ENCODE data around the gene MORN5. TPM values are rescaled to one million over a fixed set of nuclear protein-coding genes. Genes with fewer than 3 reads are reported as not detected.

The MORN5 gene
- total and polyA plus RNA-seq, 4 donors: not detected

GRCh38 chr9:122191584-122191983 lies 31.9 kb downstream of the MORN5 start (continued):
- TF ChIP-seq NR2F2 (IDR thresholded peaks at IDR 0.05): no peak
- no peak for TF ChIP-seq RXRA (IDR thresholded peaks at IDR 0.05)
- no peak for TF ChIP-seq ATF3 (IDR thresholded peaks at IDR 0.05)

GRCh38 chr9:122192261-122192875 lies 32.7 kb downstream of the MORN5 start:
- no peak overlapping the region for H3K4me3 ChIP-seq (ENCODE audit: low read depth in 1 of 3, low read length in 3 of 3)

More at GRCh38 chr9:122192261-122192875, 32.7 kb downstream of the MORN5 start:
- 85% methylated on average over 5 of the region's 5 CpGs for WGBS
- Histone ChIP-seq H3K36me3 (ENCODE audit: control insufficient read depth in 4 of 4, insufficient read depth in 3 of 4, low read depth in 1 of 4, low read length in 3 of 4) (no peaks in the 10 kb centered on the region), H3K9ac (ENCODE audit: low read depth in 1 of 2, low read length in 2 of 2) (no peak overlapping the region), H3K27ac (ENCODE audit: low read depth in 1 of 2, low read length in 2 of 2) (no peak overlapping the region), H3K27me3 (ENCODE audit: control insufficient read depth in 4 of 4, insufficient read depth in 4 of 4, low read length in 3 of 4) (no peaks in the 10 kb centered on the region), H3K4me1 (ENCODE audit: control insufficient read depth in 4 of 4, insufficient read depth in 4 of 4, low read length in 3 of 4) (no peaks in the 10 kb centered on the region), H3K9me3 (ENCODE audit: control insufficient read depth in 4 of 4, low read length in 3 of 4) (no peaks in the 10 kb centered on the region)
- no peak for DNase-seq (ENCODE audit: low spot score)
- TF ChIP-seq HNF4G (IDR thresholded peaks at IDR 0.05) (no peak), TAF1 (conservative IDR thresholded peaks at IDR 0.05) (no peak), SP1 (IDR thresholded peaks at IDR 0.05) (no peak), FOXA1 (IDR thresholded peaks at IDR 0.05) (no peak), ZBTB33 (IDR thresholded peaks at IDR 0.05) (no peak), MAX (IDR thresholded peaks at IDR 0.05) (no peak), RAD21 (IDR thresholded peaks at IDR 0.05) (no peak), ATF3 (IDR thresholded peaks at IDR 0.05) (no peak), RXRA (IDR thresholded peaks at IDR 0.05) (no peak), YY1 (IDR thresholded peaks at IDR 0.05) (no peak), HNF4A (conservative IDR thresholded peaks at IDR 0.05) (no peak), GABPA (IDR thresholded peaks at IDR 0.05 in 1 of 2, conservative IDR thresholded peaks at IDR 0.05 in 1 of 2) (no peak), EGR1 (IDR thresholded peaks at IDR 0.05; ENCODE audit: low read depth in 2 of 2) (no peak), NR2F2 (IDR thresholded peaks at IDR 0.05) (no peak), CTCF (IDR thresholded peaks at IDR 0.05; ENCODE audit: low read depth, low read length, missing input control) (no peak)

Measured in liver (tissue), 9 donors.